DLD1 (cell line): ENCODE measurements around the gene ZNF343.

ENCODE experiments used
- in situ Hi-C: cut with HindIII; loops from 2 replicates; pipeline ENCODE4 v1.10.0; 2017; ENCODE audit warnings: low sequenced_read_pairs

The ZNF343 gene

GRCh38 chr20:2475850-2476741, 32.6 kb downstream of the ZNF343 start:
- in situ Hi-C loops, result no loop called here

DNA sequence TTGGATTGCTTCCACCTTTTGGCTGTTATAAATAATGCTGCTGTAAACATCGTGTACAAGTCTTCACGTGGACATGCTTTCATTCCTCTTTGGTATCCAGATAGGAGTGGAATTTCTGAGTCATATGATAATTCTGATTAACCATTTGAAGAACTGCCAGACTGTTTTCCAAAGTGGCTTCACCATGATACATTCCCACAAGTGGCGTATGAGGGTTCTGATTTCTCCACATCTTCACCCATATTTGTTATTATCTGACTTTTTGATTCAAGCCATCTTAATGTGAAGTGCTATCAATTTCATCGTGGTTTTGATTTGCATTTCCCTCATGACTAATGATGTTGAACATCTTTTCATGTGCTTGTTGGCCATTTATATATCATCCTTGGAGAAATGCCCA, 35.2 kb downstream of the ZNF343 start:
- in situ Hi-C loops, result no loop called here

DNA sequence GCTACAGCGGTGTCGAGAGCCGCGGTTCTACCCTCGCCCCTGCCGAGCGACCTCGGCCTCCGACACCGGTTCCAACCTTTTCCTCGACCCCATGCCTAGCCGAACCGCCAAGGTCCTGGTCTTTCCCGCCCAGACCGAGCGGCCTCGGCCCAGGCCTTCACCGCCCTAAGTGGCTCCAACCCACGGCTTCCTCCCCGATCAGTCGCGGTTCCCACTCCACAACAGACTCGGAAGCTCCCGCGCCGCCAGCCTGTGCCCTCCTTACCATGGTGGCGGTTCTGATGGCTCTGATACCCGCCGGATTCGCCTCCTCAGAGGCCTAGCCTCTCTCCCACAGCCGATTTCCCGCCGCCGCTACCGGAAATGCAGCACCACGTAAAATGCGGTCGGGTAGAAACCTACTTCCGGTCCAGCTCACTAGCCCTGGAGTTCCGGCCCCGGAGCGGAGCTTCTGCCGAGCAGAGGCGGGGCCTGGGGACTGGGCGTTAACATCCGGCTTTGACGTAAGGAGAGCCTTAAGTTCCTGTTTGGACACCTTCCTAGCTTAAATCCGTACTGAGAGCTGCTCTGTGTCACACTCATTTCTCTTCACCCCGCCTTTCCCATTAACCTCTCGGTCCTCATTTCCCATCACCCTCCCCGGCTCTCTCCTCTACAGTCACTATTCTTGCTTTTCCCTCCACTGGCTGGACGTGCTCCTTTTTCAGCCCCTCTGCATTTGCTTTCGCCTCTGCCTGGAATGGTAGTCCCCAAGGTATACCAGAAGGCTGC, 38.1 kb downstream of the ZNF343 start, which contains the start of gene SNRPB:
Gene SNRPB (minus strand): TSS at position 367 of the 771 bp plus-strand sequence. CDS start 99 bp downstream, at position 268.
- in situ Hi-C loops, result no loop called here

- in situ Hi-C loops, result no loop called here
Measured at GRCh38 chr20:2469991-2470422, 38.7 kb downstream of the ZNF343 start.

DNA sequence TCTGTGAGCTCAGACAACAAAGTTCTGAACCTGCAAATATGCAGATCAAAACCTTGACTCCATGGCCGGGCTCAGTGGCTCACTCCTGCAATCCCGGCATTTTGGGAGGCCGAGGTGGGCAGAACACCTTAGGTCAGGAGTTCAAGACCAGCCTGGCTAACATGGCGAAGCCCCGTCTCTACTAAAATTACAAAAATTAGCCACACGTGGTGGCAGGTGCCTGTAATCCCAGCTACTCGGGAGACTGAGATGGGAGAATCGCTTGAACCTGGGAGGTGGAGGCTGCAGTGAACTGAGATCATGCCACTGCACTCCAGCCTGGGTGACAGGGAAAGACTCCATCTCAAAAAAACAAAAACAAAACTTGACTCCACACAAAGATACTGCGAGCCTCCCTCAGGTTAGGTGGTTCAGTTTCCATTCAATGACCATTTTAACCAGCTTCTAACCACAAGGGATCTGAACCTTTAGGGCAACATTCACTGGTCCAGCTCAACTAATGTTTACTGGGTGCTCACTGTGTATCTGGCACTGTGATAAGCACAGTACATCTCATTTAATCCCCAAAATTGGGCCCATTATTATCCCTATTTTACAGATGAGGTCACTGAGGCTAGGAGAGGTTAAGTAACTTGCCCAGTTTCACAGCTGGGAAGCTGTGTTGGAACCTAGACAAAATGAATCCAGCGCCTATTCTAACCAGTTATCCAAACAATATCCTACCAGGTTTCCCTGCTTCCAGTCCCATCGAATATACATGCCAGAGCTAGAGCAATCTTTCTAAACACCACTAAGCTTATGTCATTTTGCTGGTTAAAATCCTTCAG, 39.9 kb downstream of the ZNF343 start:
- in situ Hi-C loops, result no loop called here

DNA sequence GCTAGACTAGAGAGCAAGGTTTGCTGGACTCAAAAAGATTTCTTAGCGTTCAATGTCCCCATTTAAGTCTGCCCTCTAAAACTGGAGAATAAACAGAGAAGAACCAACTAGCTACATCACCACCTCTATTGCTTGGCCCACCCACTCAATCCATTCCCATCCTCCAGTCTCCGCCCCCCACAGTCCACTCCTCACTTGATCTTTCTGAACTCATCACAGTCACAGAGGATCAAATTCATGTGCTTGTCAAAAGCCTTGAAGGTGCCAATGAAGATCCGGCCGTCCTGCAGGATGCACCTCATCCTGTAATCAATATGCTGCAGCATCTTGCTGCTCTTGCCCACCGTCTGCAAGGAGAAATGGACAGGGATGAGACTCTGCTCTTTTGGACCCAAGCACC, 41.3 kb downstream of the ZNF343 start:
- in situ Hi-C loops, result no loop called here

GRCh38 chr20:2465100-2465499, 43.6 kb downstream of the ZNF343 start:
- in situ Hi-C loops, result no loop called here

GRCh38 chr20:2463616-2464365, 44.9 kb downstream of the ZNF343 start:
- in situ Hi-C loops, result no loop called here

- in situ Hi-C loops, result no loop called here
Measured at GRCh38 chr20:2462484-2462883, 46.2 kb downstream of the ZNF343 start.

GRCh38 chr20:2460752-2461424, 47.8 kb downstream of the ZNF343 start:
- in situ Hi-C loops, result no loop called here

- in situ Hi-C loops, result no loop called here
Measured at GRCh38 chr20:2459981-2460751, 48.5 kb downstream of the ZNF343 start.

DNA sequence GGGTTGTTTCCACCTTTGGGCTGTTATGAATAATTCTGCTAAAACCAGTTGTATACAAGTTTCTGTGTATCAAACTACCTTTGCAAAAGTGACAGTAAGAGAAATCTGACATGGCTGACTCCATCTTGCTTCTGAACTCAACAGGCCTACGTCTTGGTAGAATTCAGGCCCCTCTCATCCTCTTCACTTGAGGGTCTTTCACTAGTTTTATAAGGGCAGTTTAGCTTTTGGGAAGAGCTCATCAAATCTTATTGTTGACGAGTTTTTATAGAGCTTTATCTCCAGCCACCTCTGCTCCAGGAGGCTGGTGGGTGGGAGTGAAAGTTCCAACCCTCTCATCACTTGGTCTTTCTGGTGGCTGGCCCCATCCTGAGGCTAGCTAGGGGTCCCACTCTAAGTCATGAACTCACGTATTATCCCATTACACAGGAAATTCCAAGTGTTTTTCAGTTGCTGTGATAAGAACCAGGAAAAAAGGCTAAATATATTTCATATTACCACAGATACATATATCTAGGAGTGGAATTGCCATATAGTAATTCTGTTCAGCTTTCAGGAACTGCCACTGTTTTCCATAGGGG, 49.7 kb downstream of the ZNF343 start:
- in situ Hi-C loops, result no loop called here

GRCh38 chr20:2455771-2456497, 52.8 kb downstream of the ZNF343 start:
- in situ Hi-C loops, result no loop called here

- in situ Hi-C loops, result no loop called here
Measured at GRCh38 chr20:2453792-2454191, 54.9 kb downstream of the ZNF343 start.

DNA sequence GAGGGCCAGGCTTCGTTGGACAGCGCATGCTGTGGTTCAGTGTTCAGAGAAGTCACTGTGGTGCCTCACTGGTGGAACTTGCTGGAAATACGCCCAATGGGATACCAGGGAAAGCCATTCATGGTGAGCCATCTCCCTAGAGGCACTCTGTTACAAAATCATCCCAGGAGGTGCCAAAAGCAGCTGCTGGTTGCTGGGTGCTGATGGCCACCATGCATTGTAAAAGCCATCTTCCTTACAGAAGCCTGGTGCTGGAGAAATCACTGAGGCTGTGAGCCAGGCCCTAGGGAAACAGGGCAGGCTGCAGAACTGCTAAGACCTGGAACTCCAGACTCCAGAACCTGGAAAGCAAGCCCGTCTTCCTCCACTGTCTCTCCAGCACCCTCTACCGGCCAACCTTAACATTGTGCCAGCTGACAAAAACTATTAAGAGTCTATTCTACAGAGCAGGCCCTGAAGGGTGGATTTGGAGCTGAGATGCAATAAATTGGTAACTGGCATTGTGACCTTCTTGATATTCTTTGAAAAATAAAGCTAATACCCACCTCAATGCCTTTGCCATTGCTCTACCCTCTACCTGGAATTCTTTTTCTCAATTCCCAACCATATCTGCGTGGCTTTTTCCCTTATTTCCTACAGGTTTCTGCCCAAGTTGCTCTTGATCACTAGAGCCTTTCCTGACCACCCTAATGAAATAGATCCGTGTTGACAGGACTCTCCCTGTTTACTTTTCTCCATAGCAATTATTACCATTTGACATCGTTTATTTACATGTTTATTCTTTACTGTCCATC, 56.6 kb downstream of the ZNF343 start:
- in situ Hi-C loops, result no loop called here

- in situ Hi-C loops, result no loop called here
Measured at GRCh38 chr20:2451422-2451821, 57.3 kb downstream of the ZNF343 start.

- in situ Hi-C loops, result no loop called here
Measured at GRCh38 chr20:2449386-2449785, 59.3 kb downstream of the ZNF343 start.
